HUES6 (cell line): ENCODE measurements around the gene XXYLT1.

Experiments
- H3K27ac ChIP-seq: 2 replicates; pipeline ENCODE4 v1.7.0; 2013; ENCODE audit warnings: low read depth, mild to moderate bottlenecking, low read length, inconsistent platforms
- H3K27me3 ChIP-seq: 2 replicates; pipeline ENCODE4 v1.6.1; 2013; ENCODE audit warnings: low read length; ENCODE audit not compliant: control insufficient read depth, insufficient read depth
- H3K36me3 ChIP-seq: 2 replicates; pipeline ENCODE4 v1.6.1; 2013; ENCODE audit warnings: low read length; ENCODE audit not compliant: control insufficient read depth, insufficient read depth
- H3K4me1 ChIP-seq: 2 replicates; pipeline ENCODE4 v1.6.1; 2013; ENCODE audit warnings: low read length; ENCODE audit not compliant: control insufficient read depth, insufficient read depth
- H3K4me3 ChIP-seq: 2 replicates; pipeline ENCODE4 v1.5.1; 2013; ENCODE audit warnings: low read depth, low read length
- H3K9ac ChIP-seq: one replicate; pipeline ENCODE4 v1.6.1; 2013; ENCODE audit warnings: mild to moderate bottlenecking, low read length
- H3K9me3 ChIP-seq: 2 replicates; pipeline ENCODE4 v1.6.1; 2013; ENCODE audit warnings: low read depth, low read length; ENCODE audit not compliant: control insufficient read depth, insufficient read depth

The XXYLT1 gene

GRCh38 chr3:195025884-195026200 is 245.1 kb downstream of the XXYLT1 start:
- Histone ChIP-seq H3K36me3 (no peaks in the 10 kb centered on the region), H3K27me3 (no peaks in the 10 kb centered on the region), H3K9me3 (peaks cover 7% of the 10 kb centered on the region), H3K9ac (no peak overlapping the region), H3K4me1 (peaks cover 8% of the 10 kb centered on the region), H3K27ac (no peak overlapping the region), H3K4me3 (no peak overlapping the region)

- Histone ChIP-seq H3K9ac (no peak overlapping the region), H3K4me3 (no peak overlapping the region), H3K36me3 (no peaks in the 10 kb centered on the region), H3K4me1 (peaks cover 2% of the 10 kb centered on the region; the same call in 1 of the 2 replicates), H3K27ac (no peak overlapping the region), H3K9me3 (peaks cover 11% of the 10 kb centered on the region), H3K27me3 (no peaks in the 10 kb centered on the region)
These were observed 245.7 kb downstream of the XXYLT1 start for GRCh38 chr3:195025056-195025883.

GRCh38 chr3:195023989-195024388 is 247.0 kb downstream of the XXYLT1 start:
- Histone ChIP-seq H3K36me3 (no peaks in the 10 kb centered on the region), H3K4me3 (no peak overlapping the region), H3K4me1 (no peaks in the 10 kb centered on the region), H3K27me3 (no peaks in the 10 kb centered on the region), H3K9ac (no peak overlapping the region), H3K27ac (no peak overlapping the region), H3K9me3 (peaks cover 15% of the 10 kb centered on the region)

GRCh38 chr3:195023576-195023975 is 247.4 kb downstream of the XXYLT1 start:
- Histone ChIP-seq H3K27me3 (no peaks in the 10 kb centered on the region), H3K9me3 (peaks cover 15% of the 10 kb centered on the region)

GRCh38 chr3:195021692-195022091 is 249.3 kb downstream of the XXYLT1 start:
- no peaks in the 10 kb centered on the region for H3K36me3 ChIP-seq
- peaks cover 15% of the 10 kb centered on the region for H3K9me3 ChIP-seq
- no peaks in the 10 kb centered on the region for H3K4me1 ChIP-seq
- H3K27ac ChIP-seq, result no peak overlapping the region
- H3K4me3 ChIP-seq, result no peak overlapping the region
- H3K9ac ChIP-seq, result no peak overlapping the region
- H3K27me3 ChIP-seq, result no peaks in the 10 kb centered on the region

More at GRCh38 chr3:195023576-195023975, 247.4 kb downstream of the XXYLT1 start:
- Histone ChIP-seq H3K4me3 (no peak overlapping the region), H3K4me1 (no peaks in the 10 kb centered on the region), H3K27ac (no peak overlapping the region), H3K36me3 (no peaks in the 10 kb centered on the region), H3K9ac (no peak overlapping the region)

GRCh38 chr3:195020921-195021320 is 250.0 kb downstream of the XXYLT1 start:
- H3K9me3 ChIP-seq, result peaks cover 15% of the 10 kb centered on the region
- H3K27me3 ChIP-seq, result no peaks in the 10 kb centered on the region
- no peak overlapping the region for H3K4me3 ChIP-seq
- H3K4me1 ChIP-seq, result no peaks in the 10 kb centered on the region
- no peak overlapping the region for H3K27ac ChIP-seq
- no peak overlapping the region for H3K9ac ChIP-seq
- H3K36me3 ChIP-seq, result no peaks in the 10 kb centered on the region

GRCh38 chr3:195020185-195020584 is 250.8 kb downstream of the XXYLT1 start:
- H3K36me3 ChIP-seq, result no peaks in the 10 kb centered on the region
- H3K4me3 ChIP-seq, result no peak overlapping the region
- H3K27me3 ChIP-seq, result no peaks in the 10 kb centered on the region
- peaks cover 15% of the 10 kb centered on the region for H3K9me3 ChIP-seq
- H3K9ac ChIP-seq, result no peak overlapping the region
- no peak overlapping the region for H3K27ac ChIP-seq
- no peaks in the 10 kb centered on the region for H3K4me1 ChIP-seq

- Histone ChIP-seq H3K4me1 (no peaks in the 10 kb centered on the region), H3K36me3 (no peaks in the 10 kb centered on the region), H3K27ac (no peak overlapping the region), H3K9me3 (peaks cover 15% of the 10 kb centered on the region), H3K4me3 (no peak overlapping the region), H3K9ac (no peak overlapping the region), H3K27me3 (no peaks in the 10 kb centered on the region)
These were observed 251.6 kb downstream of the XXYLT1 start for GRCh38 chr3:195019335-195019734.
